GM12878 (cell line): Measurements from ENCODE around the gene KLHL30. TPM values are rescaled to one million over a fixed set of nuclear protein-coding genes. Genes with fewer than 3 reads are reported as not detected.

ENCODE experiments used
- ATAC-seq: fragments of 200-7000 bp; cut with Tn5 transposase; 3 replicates; pipeline ENCODE4 v1.9.1; 2020; ENCODE audit warnings: mild to moderate bottlenecking, moderate library complexity
- BruUV-seq: library from RNA; stranded (reverse); fragments of 400-500 nt; replicated peaks from 2 replicates; lab custom pipeline; 2021; lab: Mats Ljungman, UMichigan
- CTCF ChIA-PET: fragments of 300-600 bp; sonication (Branson Sonifier 250); formaldehyde crosslinking; extraction: SDS; loops from one replicate; lab custom pipeline; 2021; ENCODE audit warnings: inconsistent platforms; lab: Yijun Ruan, JAX
- POLR2A ChIA-PET: fragments of 350-600 bp; formaldehyde crosslinking; extraction: SDS; loops from one replicate; lab custom pipeline; 2021; ENCODE audit warnings: inconsistent platforms; lab: Charles Lee
- RAD21 ChIA-PET: fragments of 300-600 bp; sonication (Branson Sonifier 250); formaldehyde crosslinking; loops from one replicate; lab custom pipeline; 2023; ENCODE audit warnings: antibody characterized with exemption; ENCODE audit not compliant: unreplicated experiment; lab: Charles Lee
- SMC1A ChIA-PET: fragments of 300-600 bp; sonication (Branson Sonifier 250); formaldehyde crosslinking; loops from one replicate; lab custom pipeline; 2023; ENCODE audit not compliant: unreplicated experiment, uncharacterized antibody; lab: Charles Lee
- DNase-seq: peaks from one replicate; pipeline ENCODE4 v3.0.0-alpha.2; 2011; ENCODE audit warnings: low read depth, low spot score
- FAIRE-seq: peaks from 3 replicates; lab custom pipeline; 2011; peaks lifted over from hg19 to GRCh38; lab: Jason Lieb, UNC
- H2AFZ ChIP-seq: 2 replicates; pipeline ENCODE4 v1.6.0; 2011; ENCODE audit warnings: low read depth, low read length, control low read depth; ENCODE audit not compliant: control insufficient read depth
- H3K27ac ChIP-seq: 2 replicates; pipeline ENCODE4 v1.5.1; 2011; ENCODE audit warnings: control low read depth; ENCODE audit not compliant: control insufficient read depth, insufficient read depth
- H3K27me3 ChIP-seq, 2 experiments: replicated peaks in 1 of 2; 2 replicates each; pipeline versions ENCODE4 v1.6.0 to v1.6.1; 2011; ENCODE audit warnings: low read length in 1 of 2; ENCODE audit not compliant: control insufficient read depth in 2 of 2, insufficient read depth in 2 of 2
- H3K36me3 ChIP-seq, 2 experiments: 2 replicates each; pipeline ENCODE4 v1.5.1; 2011; ENCODE audit warnings: low read length in 1 of 2; ENCODE audit not compliant: control insufficient read depth in 2 of 2, insufficient read depth in 2 of 2
- H3K4me1 ChIP-seq: 2 replicates; pipeline ENCODE4 v1.6.1; 2011; ENCODE audit warnings: mild to moderate bottlenecking, low read length, moderate library complexity, mixed read lengths; ENCODE audit not compliant: control insufficient read depth, insufficient read depth
- H3K4me2 ChIP-seq: 2 replicates; pipeline ENCODE4 v1.6.0; 2011; ENCODE audit warnings: control low read depth; ENCODE audit not compliant: control insufficient read depth, insufficient read depth
- H3K4me3 ChIP-seq: fragments of 200-600 bp; sonication (generic); 2 replicates; pipeline ENCODE4 v1.5.1; 2016
- H3K79me2 ChIP-seq: 2 replicates; pipeline ENCODE4 v1.6.0; 2011; ENCODE audit warnings: low read length; ENCODE audit not compliant: control insufficient read depth, insufficient read depth
- H3K9ac ChIP-seq: 2 replicates; pipeline ENCODE4 v1.8.0; 2011; ENCODE audit warnings: low read length, control low read depth, mixed read lengths; ENCODE audit not compliant: control insufficient read depth, insufficient read depth
- H3K9me3 ChIP-seq: replicated peaks from 3 replicates; pipeline ENCODE4 v1.5.1; 2011; ENCODE audit warnings: mild to moderate bottlenecking, low read length; ENCODE audit not compliant: control insufficient read depth, insufficient read depth
- H4K20me1 ChIP-seq: 2 replicates; pipeline ENCODE4 v1.6.0; 2011; ENCODE audit not compliant: control insufficient read depth, insufficient read depth
- BHLHE40 ChIP-seq, 2 experiments: fragments of 450-650 bp in 1 of 2; IDR thresholded peaks; 2 replicates each; pipeline ENCODE4 v1.6.1; 2011 to 2017; ENCODE audit warnings: low read depth in 2 of 2, borderline replicate concordance in 1 of 2, improper control_type of control experiment in 1 of 2, low read length in 1 of 2, mild to moderate bottlenecking in 1 of 2
- BMI1 ChIP-seq: fragments of 450-650 bp; IDR thresholded peaks from 2 replicates; pipeline ENCODE4 v1.6.1; 2016; ENCODE audit warnings: mild to moderate bottlenecking, moderate library complexity, borderline replicate concordance
- PAX8 ChIP-seq: fragments of 450-650 bp; IDR thresholded peaks from 2 replicates; pipeline ENCODE4 v1.6.1; 2017; ENCODE audit warnings: mild to moderate bottlenecking, moderate library complexity
- SP1 ChIP-seq: IDR thresholded peaks from one replicate; pipeline ENCODE4 v1.6.1; 2011; ENCODE audit warnings: low read depth, low read length
- SRF ChIP-seq, 2 experiments: IDR thresholded peaks; 2 replicates each; pipeline ENCODE4 v1.6.1; 2011; ENCODE audit warnings: low read depth in 2 of 2, low read length in 2 of 2, mild to moderate bottlenecking in 1 of 2, moderate library complexity in 1 of 2
- YY1 ChIP-seq: IDR thresholded peaks from 2 replicates; pipeline ENCODE4 v1.6.1; 2011; ENCODE audit warnings: low read depth, mild to moderate bottlenecking, low read length
- ZBTB33 ChIP-seq: fragments of 450-650 bp; IDR thresholded peaks from 2 replicates; pipeline ENCODE4 v1.6.1; 2017; ENCODE audit warnings: mild to moderate bottlenecking
- WGBS: methylation state at CpG from one replicate; pipeline ENCODE4 v1.1.6; 2016; ENCODE audit warnings: low lambda C conversion rate; ENCODE audit not compliant: insufficient replicate concordance, insufficient coverage; ENCODE audit errors: missing lambda C conversion rate; 5-methylcytosine and 5-hydroxymethylcytosine counted together
- in situ Hi-C: fragments of 300-500 bp; cut with MboI; formaldehyde crosslinking; loops from 9 replicates; pipeline ENCODE4 v1.14.3; 2018; ENCODE audit warnings: mixed read lengths
- intact Hi-C: fragments of 100-400 bp; cut with micrococcal nuclease; formaldehyde crosslinking; loops from one replicate; pipeline ENCODE4 v1.14.2; 2022; ENCODE audit not compliant: unreplicated experiment
- polyA plus RNA-seq, 11 experiments: library from polyadenylated mRNA; depleted of rRNA in 4 of 11; unstranded in 6 of 11; stranded (reverse) in 5 of 11; fragments of >200 nt; fragmentation: Nextera tagmentation in 4 of 11; fragmentation: Illumina TruSeq in 1 of 11; extraction: Ambion mirVana in 4 of 11; extraction: Trizol in 1 of 11; gene quantifications; 1 replicate in 1 of 11; 2 replicates in 10 of 11; pipeline versions ENCODE4 v1.2.1 to v1.2.3, GENCODE V29; 2011 to 2016; ENCODE audit warnings: inconsistent platforms in 2 of 11, missing spikeins in 2 of 11, low read depth in 1 of 11
- total RNA-seq, 4 experiments: library from RNA; depleted of rRNA in 3 of 4; stranded (reverse); fragments of >200 nt in 3 of 4; fragmentation: Illumina TruSeq in 1 of 4; extraction: Trizol in 1 of 4; gene quantifications; 2 replicates each; pipeline versions ENCODE4 v1.2.1 to v1.2.3, GENCODE V29; 2013 to 2021

KLHL30 gene
- total and polyA plus RNA-seq, 10 of the 15 experiments (the other 5 are each of a cell fraction or from before 2014, with no cell fraction given) = 0.03 TPM; not detected in 9

GRCh38 chr2:238141541-238142318 lies 3.3 kb downstream of the KLHL30 start:
- in situ Hi-C loops (no loop called here), intact Hi-C loops (no loop called here)
- Histone ChIP-seq H3K4me2 (no peak overlapping the region), H2AFZ (no peak overlapping the region), H3K9ac (no peak overlapping the region), H3K79me2 (no peaks in the 10 kb centered on the region), H3K9me3 (no peaks in the 10 kb centered on the region), H3K4me1 (peaks cover 4% of the 10 kb centered on the region; the same call in 1 of the 2 replicates), H3K27me3 (no peaks in the 10 kb centered on the region), H4K20me1 (no peaks in the 10 kb centered on the region), H3K27ac (no peak overlapping the region), H3K36me3 (no peaks in the 10 kb centered on the region), H3K4me3 (no peak overlapping the region)
- RAD21 ChIA-PET = no interaction called here
- DNase-seq = no peak
- no peak for FAIRE-seq
- CTCF ChIA-PET = interaction anchor here (1.0 to 1.2 kb wide), 2 partner anchors 173 to 367 kb away, joined by 3 to 4 read pairs; no protein-coding TSS in a partner anchor
- WGBS = 44% methylated on average over 10 of the region's 10 CpGs
- TF ChIP-seq YY1 (no peak), SP1 (no peak), BHLHE40 (IDR thresholded peaks at IDR 0.05; ENCODE audit: borderline replicate concordance in 1 of 2, low read depth in 2 of 2, low read length in 1 of 2) (no peak), BMI1 (no peak), SRF (IDR thresholded peaks at IDR 0.05; ENCODE audit: low read depth in 2 of 2, low read length in 2 of 2) (no peak), ZBTB33 (no peak), PAX8 (no peak)
- SMC1A ChIA-PET = no interaction called here
- 0 out of 3 replicates have a peak, but pooled peaks have one; percentile 12 for ATAC-seq
- POLR2A ChIA-PET = no interaction called here
- BruUV-seq = no TSS peak
